Activated naive CD4-positive, alpha-beta T cell treated with anti-CD3 and anti-CD28 coated beads, Interleukin-2, amount 50 U/mL, for 72 hours (primary cell): ENCODE measurements around the gene CDA. TPM values are rescaled to one million over a fixed set of nuclear protein-coding genes. Genes with fewer than 3 reads are reported as not detected.

Experiments used
- ATAC-seq, 2 donors: fragments of 150-1000 bp; cut with Tn5 transposase; 2 replicates each; pipeline ENCODE4 v1.10.0; 2021; ENCODE audit warnings: mild to moderate bottlenecking in 2 of 2, moderate library complexity in 2 of 2
- DNase-seq, 2 donors: peaks; one replicate each; pipeline ENCODE4 v3.0.0; 2021 to 2022; ENCODE audit warnings: low spot score in 2 of 2
- H3K27ac Mint-ChIP-seq, 2 donors: one replicate each; pipeline ENCODE4 v1.8.0; 2022; ENCODE audit warnings: mild to moderate bottlenecking in 2 of 2, mixed read lengths in 2 of 2
- H3K36me3 Mint-ChIP-seq, 2 donors: one replicate each; pipeline ENCODE4 v1.8.0; 2022; ENCODE audit warnings: mixed read lengths in 2 of 2
- H3K9me3 Mint-ChIP-seq, 2 donors: one replicate each; pipeline ENCODE4 v1.8.0; 2022; ENCODE audit warnings: mixed read lengths in 2 of 2
- total RNA-seq, 2 donors: library from RNA; stranded (reverse); gene quantifications; one replicate each; pipeline ENCODE4 v1.2.3, GENCODE V29; 2022

CDA gene
- total RNA-seq, 2 donors from 2014 or later, result not detected

DNA sequence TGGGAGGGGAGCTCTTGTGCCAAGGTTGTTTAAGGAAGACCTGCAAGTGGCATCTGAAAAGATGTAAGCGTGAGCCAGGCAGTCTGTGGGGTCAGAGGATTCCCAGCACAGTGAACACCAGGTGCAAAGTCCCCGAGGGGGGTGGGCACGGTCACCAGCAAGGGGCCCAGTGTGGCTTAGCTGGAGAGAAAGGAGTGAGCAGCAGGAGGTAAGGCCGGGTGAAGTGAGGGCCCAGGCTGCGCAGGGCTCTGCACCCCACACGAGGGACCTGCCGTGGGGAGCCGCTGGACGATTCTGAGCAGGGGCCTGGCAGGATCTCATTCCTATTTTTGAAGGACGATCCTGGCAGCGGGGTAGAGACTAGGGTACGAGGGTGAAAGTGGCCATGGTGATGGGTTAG, 68.1 kb downstream of the CDA start:
- Mint-ChIP-seq H3K9me3 (no peaks in the 10 kb centered on the region), H3K27ac (peak overlapping the region; percentile 42 to 94), H3K36me3 (peaks cover 27 to 36% of the 10 kb centered on the region in 2 donors)
- ATAC-seq (no peak), DNase-seq (no peak)

DNA sequence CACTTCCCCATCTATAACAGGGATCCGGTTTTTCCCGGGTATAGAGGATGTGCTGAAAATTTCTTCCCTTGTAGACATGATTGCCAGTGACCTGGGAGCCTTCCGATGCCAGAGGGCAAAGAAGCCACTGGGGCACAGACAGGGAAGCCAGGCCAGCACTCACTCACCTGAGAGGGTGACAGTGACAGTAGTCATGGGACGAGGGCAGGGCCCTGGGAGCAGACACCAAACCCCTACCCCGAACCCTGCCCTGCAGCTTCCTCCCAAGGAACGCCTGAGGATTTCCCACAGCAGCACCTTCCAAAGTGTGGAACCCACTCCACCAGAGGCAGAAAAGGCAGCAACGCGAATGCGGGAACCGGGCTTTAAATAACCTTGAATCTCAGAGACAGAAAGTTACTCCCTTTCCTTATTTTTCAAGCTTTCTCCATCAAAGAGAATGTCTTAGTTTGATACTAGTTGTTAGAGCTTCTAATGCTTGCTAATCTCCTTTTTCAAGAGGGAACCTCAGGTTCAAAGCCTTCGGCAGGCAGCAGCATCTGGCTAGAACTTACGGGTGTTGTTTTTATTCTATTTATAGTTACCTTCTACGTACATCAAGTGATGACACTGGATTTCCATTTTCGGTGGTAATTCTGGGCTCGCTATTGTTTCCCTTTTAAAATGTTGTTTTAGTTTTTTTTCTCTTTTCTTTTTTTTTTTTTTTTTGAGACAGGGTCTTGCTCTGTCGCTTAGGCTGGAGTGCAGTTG, 69.4 kb downstream of the CDA start:
- H3K36me3 Mint-ChIP-seq, result peaks cover 24 to 36% of the 10 kb centered on the region in 2 donors
- peak overlapping the region; percentile 93 to 99 for H3K27ac Mint-ChIP-seq
- DNase-seq, result no peak
- ATAC-seq, result no peak
- no peaks in the 10 kb centered on the region for H3K9me3 Mint-ChIP-seq

GRCh38 chr1:20660363-20660762, 71.5 kb downstream of the CDA start:
- DNase-seq (no peak), ATAC-seq (no peak)
- Mint-ChIP-seq H3K9me3 (no peaks in the 10 kb centered on the region), H3K36me3 (peaks cover 22 to 36% of the 10 kb centered on the region in 2 donors), H3K27ac (peak overlapping the region; percentile 93 to 99)

- Mint-ChIP-seq H3K9me3 (no peaks in the 10 kb centered on the region), H3K27ac (peak overlapping the region; percentile 93 to 99), H3K36me3 (peaks cover 22 to 36% of the 10 kb centered on the region in 2 donors)
- DNase-seq (no peak), ATAC-seq (peak in 1 of 2 donors; percentile 0)
Observed at GRCh38 chr1:20660847-20661206, 71.9 kb downstream of the CDA start.

DNA sequence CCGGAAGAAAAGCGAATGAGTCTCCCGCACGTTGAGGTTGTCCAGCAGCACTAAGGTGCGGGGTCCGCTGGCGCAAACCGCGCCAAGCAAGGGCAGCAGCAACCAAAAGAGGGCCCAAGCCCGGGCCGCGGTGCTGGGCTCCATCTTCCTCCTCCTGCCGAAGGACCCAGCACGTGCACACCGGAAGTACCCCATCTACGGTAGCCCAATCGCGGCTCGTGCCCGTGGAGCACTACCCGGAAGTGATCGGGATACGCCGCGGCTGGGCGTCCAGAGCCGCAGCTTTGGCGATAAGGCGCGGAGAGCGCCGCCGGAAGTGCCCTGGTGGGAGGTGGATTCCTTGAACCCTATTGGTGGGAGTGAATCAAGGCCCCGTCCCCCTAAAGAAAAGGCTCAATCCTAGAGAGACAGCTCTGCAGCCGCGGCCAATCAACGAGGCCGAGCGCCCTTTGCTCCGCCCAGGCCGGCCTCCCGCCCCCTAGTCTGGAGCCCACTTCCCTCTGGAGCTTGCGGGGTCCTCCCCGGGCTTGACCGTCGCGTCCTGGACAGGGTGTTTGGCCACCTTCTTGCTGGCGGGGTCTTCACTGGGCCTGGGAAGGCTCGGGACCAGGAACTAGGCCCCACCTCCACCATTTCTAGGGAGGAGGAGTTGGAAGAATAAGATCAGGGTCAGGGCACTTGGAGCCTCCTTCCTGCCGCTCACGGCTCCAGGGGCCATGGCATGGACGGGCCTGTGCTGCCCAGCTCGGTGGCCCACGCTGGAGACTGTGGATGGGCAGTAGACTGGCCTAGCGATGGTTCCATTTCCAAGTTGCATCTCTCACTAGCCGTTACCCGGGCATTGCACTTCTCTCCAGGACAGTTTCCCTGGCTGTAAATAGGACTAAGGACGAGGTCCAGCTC, 72.6 kb downstream of the CDA start, which contains the start of gene DDOST:
DDOST (minus strand) TSS at position 163 of the 903 bp plus-strand sequence; CDS start at position 144, 19 bp downstream.
- DNase-seq, result peak; percentile 94 to 97
- Mint-ChIP-seq H3K9me3 (no peaks in the 10 kb centered on the region), H3K27ac (peak within 1 kb of the TSS; percentile 93 to 99), H3K36me3 (peaks cover 22 to 34% of the 10 kb centered on the region in 2 donors)
- peak; percentile 96 to 97 for ATAC-seq

- H3K36me3 Mint-ChIP-seq, result peaks cover 22 to 28% of the 10 kb centered on the region in 2 donors
- DNase-seq, result no peak
- peaks cover 0 to 6% of the 10 kb centered on the region in 2 donors for H3K9me3 Mint-ChIP-seq
- ATAC-seq, result no peak
- H3K27ac Mint-ChIP-seq, result peak overlapping the region; percentile 93 to 99
Observed at GRCh38 chr1:20662110-20662475, 73.2 kb downstream of the CDA start.

DNA sequence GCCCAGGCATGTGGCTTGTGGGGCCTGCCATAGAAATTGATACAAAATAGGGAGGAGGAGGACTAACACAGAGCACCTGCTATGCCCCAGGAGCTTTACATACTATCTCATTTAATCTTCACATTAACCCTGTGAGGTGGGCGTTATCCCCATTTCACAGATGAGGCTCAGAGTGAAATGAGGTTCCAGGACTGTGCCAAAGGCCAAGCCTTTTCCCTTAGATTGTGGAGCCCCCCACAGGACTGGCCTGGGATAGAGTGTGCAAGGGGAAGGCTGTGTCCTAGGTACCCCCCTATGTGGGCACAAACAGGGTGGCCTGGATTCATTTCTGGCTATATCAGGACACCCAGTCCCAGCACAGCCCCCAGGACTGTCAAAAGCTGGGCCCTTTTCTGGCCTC, 74.5 kb downstream of the CDA start:
- Mint-ChIP-seq H3K9me3 (peaks cover 0 to 6% of the 10 kb centered on the region in 2 donors), H3K36me3 (peaks cover 22 to 25% of the 10 kb centered on the region in 2 donors), H3K27ac (peak overlapping the region in 1 of 2 donors; percentile 93)
- no peak for DNase-seq
- ATAC-seq, result no peak

- no peak for DNase-seq
- Mint-ChIP-seq H3K27ac (peak overlapping the region in 1 of 2 donors; percentile 93), H3K36me3 (peaks cover 20 to 22% of the 10 kb centered on the region in 2 donors), H3K9me3 (peaks cover 0 to 6% of the 10 kb centered on the region in 2 donors)
- ATAC-seq, result no peak
Observed at GRCh38 chr1:20663969-20664715, 75.2 kb downstream of the CDA start.

- Mint-ChIP-seq H3K27ac (no peak overlapping the region), H3K9me3 (peaks cover 0 to 6% of the 10 kb centered on the region in 2 donors), H3K36me3 (peaks cover 7% of the 10 kb centered on the region in 2 donors)
- DNase-seq (no peak), ATAC-seq (no peak)
Observed at GRCh38 chr1:20665726-20666125, 76.8 kb downstream of the CDA start.

DNA sequence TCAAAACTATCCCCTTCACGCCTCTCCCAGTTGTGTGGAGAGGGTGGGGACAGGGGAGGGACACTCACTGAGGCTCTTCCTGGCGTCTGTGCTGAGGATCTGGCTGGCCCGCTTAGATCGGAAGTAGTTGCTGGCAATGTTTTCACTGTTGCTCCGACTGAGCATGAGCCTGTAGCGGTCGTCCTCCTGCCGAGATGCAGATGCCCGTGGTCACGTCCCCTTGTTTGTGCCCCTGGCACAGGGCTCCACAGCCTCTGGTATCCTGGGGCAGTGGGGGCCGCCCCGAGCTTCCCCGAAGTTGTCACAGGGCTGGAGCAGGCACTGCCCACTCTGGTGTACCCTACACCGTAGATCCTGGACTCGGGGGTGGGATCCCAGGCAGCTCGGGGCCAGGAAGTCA, 77.2 kb downstream of the CDA start:
- Mint-ChIP-seq H3K27ac (no peak overlapping the region), H3K9me3 (peaks cover 0 to 6% of the 10 kb centered on the region in 2 donors), H3K36me3 (peaks cover 2% of the 10 kb centered on the region in 2 donors)
- ATAC-seq (no peak), DNase-seq (no peak)

DNA sequence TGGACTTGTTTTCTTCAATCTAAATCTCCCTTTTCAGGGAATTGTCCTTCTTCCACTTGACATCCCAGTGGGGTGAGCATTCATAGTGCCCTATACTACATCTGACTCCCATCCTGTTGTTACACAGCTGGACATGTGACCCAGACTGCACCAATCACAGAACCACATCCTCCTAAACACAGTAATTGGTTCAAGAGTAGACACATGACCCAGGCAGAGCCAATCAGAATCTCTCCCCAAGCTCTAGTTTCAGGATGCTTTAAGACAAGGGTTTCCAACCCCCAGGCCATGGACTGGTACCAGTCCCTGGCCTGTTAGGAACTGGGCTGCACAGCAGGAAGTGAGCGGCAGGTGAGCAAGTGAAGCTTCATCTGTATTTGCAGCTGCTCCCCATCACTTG, 77.9 kb downstream of the CDA start:
- no peak for DNase-seq
- ATAC-seq, result peak; percentile 74 to 94
- peaks cover 0 to 6% of the 10 kb centered on the region in 2 donors for H3K9me3 Mint-ChIP-seq

More for the DNA sequence above, 77.9 kb downstream of the CDA start:
- peak overlapping the region in 1 of 2 donors; percentile 47 for H3K27ac Mint-ChIP-seq
- no peaks in the 10 kb centered on the region for H3K36me3 Mint-ChIP-seq

Other genes with a start within 250 kb of the CDA start
- gene CAMK2N1, start 102.9 kb upstream of the CDA start, total RNA-seq, result under 1 TPM; 0.25 to 0.51 TPM
- 10 to 100 TPM; 12.8 to 14.6 TPM for gene MUL1, start 80.9 kb upstream of the CDA start, total RNA-seq
- not detected for gene FAM43B, start 36.5 kb upstream of the CDA start, total RNA-seq
- 10 to 100 TPM in 1 of 2 donors, 1 to 10 TPM in 1; 2.5 to 10.6 TPM for gene PINK1, start 44.4 kb downstream of the CDA start, total RNA-seq
- gene DDOST, start 72.3 kb downstream of the CDA start, total RNA-seq, result 100 to 1,000 TPM; 140 to 184 TPM
- gene KIF17, start 128.9 kb downstream of the CDA start, total RNA-seq, result 1 to 10 TPM in 1 of 2 donors, under 1 TPM in 1; 0.18 to 1.0 TPM
- under 1 TPM in 1 of 2 donors, not detected in 1; 0.66 TPM for gene SH2D5, start 143.6 kb downstream of the CDA start, total RNA-seq
- gene HP1BP3, start 198.2 kb downstream of the CDA start, total RNA-seq, result 100 to 1,000 TPM; 253 to 311 TPM